ENCODE results near the gene CHST2.

The CHST2 gene

DNA sequence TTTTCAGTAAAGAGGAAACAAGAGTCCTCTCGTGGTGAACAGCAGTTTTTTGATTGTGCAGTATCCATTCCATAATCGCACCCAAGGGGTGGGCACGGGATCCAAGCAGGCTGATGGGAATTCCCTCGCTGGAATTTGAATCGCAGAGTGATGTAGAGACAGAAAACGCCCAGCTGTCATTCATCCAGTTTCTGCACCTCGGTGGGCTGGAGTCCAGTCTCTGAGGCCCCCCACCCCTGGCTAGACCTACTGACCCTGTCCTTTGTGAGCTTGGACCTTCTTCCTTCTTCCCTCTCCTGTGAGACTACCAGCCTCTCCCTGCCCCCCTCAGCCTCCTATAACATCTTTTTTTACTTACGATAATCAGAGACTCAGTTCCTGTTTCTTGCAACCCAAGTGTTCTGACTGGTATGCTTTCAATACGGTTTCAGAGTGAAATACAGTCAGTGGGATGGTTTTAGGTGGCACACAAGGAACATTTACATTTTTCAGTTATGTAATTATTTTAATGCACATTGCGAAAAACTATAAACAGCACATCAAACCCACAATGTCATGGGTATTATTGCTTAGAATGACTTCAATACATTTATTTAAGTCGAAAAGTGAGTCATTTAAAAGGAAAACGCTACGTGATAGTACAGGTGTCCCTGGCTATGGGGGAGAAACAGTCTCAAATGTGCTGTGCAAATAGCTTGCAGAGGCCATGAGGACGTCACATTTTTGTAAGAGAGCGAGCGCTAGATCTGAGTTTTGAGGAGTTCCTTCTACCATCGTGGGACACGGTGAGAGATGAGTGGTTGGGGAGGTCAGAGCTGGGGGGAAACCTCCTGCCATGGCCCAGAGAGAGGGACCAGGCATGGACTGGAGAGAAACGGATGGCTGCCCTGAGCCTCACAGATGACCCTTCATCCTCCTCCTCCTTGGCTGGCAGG lies 37.5 kb upstream of the CHST2 start:
- no peak overlapping the region for H3K4me2 ChIP-seq (ENCODE audit: insufficient read depth, low read length)
- no peaks in the 10 kb centered on the region for H3K27me3 ChIP-seq (ENCODE audit: insufficient read depth, low read length, poor library complexity)
- TF ChIP-seq CTCF (IDR thresholded peaks at IDR 0.05; ENCODE audit: borderline replicate concordance, extremely low read depth, low read length, poor library complexity, severe bottlenecking) (no peak), EZH2 (IDR thresholded peaks at IDR 0.05; ENCODE audit: borderline replicate concordance, low read depth, low read length, severe bottlenecking) (no peak)
- peaks cover 3% of the 10 kb centered on the region for H3K9me3 ChIP-seq (ENCODE audit: insufficient read depth, low read length, severe bottlenecking)
- H4K20me1 ChIP-seq (ENCODE audit: insufficient read depth, low read length), result no peaks in the 10 kb centered on the region
- DNase-seq (no peak), ATAC-seq (ENCODE audit: insufficient read depth, low read depth) (no peak)
- H3K9ac ChIP-seq (ENCODE audit: low read depth, low read length), result no peak overlapping the region
- H3K79me2 ChIP-seq (ENCODE audit: insufficient read depth, low read length), result no peaks in the 10 kb centered on the region
- H3K4me3 ChIP-seq (ENCODE audit: low read depth in 1 of 2, low read length in 2 of 2), result no peak overlapping the region
- H3K36me3 ChIP-seq (ENCODE audit: insufficient read depth, low read length), result no peaks in the 10 kb centered on the region
- H2AFZ ChIP-seq (ENCODE audit: low read depth, low read length), result no peak overlapping the region
- no peak overlapping the region for H3K27ac ChIP-seq (ENCODE audit: low read length)
- no peaks in the 10 kb centered on the region for H3K4me1 ChIP-seq (ENCODE audit: insufficient read depth, low read length)

GRCh38 chr3:143083781-143084180 lies 35.8 kb upstream of the CHST2 start:
- no peak for TF ChIP-seq EZH2 (IDR thresholded peaks at IDR 0.05; ENCODE audit: borderline replicate concordance, low read depth, low read length, severe bottlenecking)
- TF ChIP-seq CTCF (IDR thresholded peaks at IDR 0.05; ENCODE audit: borderline replicate concordance, extremely low read depth, low read length, poor library complexity, severe bottlenecking), result no peak
- no peaks in the 10 kb centered on the region for H4K20me1 ChIP-seq (ENCODE audit: insufficient read depth, low read length)
- no peak overlapping the region for H3K4me3 ChIP-seq (ENCODE audit: low read depth in 1 of 2, low read length in 2 of 2)
- no peak overlapping the region for H3K4me2 ChIP-seq (ENCODE audit: insufficient read depth, low read length)
- DNase-seq, result no peak
- no peaks in the 10 kb centered on the region for H3K4me1 ChIP-seq (ENCODE audit: insufficient read depth, low read length)
- H3K27me3 ChIP-seq (ENCODE audit: insufficient read depth, low read length, poor library complexity), result no peaks in the 10 kb centered on the region
- H3K79me2 ChIP-seq (ENCODE audit: insufficient read depth, low read length), result no peaks in the 10 kb centered on the region
- H3K9me3 ChIP-seq (ENCODE audit: insufficient read depth, low read length, severe bottlenecking), result peaks cover 3% of the 10 kb centered on the region
- no peak for ATAC-seq (ENCODE audit: insufficient read depth, low read depth)
- no peak overlapping the region for H3K27ac ChIP-seq (ENCODE audit: low read length)
- H2AFZ ChIP-seq (ENCODE audit: low read depth, low read length), result no peak overlapping the region
- H3K36me3 ChIP-seq (ENCODE audit: insufficient read depth, low read length), result no peaks in the 10 kb centered on the region
- no peak overlapping the region for H3K9ac ChIP-seq (ENCODE audit: low read depth, low read length)

DNA sequence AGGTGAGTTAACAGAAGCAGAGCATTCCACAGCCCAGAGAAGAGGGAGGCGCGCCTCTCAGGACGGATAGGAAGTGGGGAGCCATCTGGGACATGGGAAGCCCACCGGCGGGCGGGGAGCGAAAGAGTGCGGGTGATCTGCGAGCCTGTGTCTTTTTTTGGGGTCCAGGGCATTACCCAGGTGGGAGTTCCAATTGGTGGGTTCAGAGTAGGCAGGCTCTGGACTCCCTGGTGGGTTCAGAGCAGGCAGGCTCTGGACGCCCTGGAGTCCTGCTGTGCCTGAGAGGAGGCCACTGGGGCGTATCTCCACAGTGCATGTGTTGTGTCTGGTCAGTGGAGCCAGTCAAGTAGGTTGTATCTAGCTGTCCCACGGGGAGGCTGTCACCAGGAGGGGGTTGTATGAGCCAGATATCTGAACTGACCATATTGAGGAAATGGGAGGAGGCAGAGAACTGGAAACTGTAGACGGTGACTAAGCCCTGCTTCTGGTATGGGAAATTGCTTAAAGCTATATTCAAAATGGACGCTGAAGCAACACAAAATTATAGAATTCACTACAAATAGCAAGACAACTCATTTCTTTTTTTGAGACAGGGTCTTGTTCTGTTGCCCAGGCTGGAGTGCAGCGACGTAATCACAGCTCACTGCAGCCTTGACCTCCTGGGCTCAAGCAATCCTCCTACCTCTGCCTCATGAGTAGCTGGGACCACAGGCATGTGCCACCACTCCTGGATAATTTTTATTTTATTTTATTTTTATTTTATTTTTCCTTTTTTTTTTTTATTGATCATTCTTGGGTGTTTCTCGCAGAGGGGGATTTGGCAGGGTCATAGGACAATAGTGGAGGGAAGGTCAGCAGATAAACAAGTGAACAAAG lies 34.5 kb upstream of the CHST2 start:
- Histone ChIP-seq H3K9me3 (ENCODE audit: insufficient read depth, low read length, severe bottlenecking) (peaks cover 3% of the 10 kb centered on the region), H3K4me2 (ENCODE audit: insufficient read depth, low read length) (no peak overlapping the region), H3K9ac (ENCODE audit: low read depth, low read length) (no peak overlapping the region), H3K79me2 (ENCODE audit: insufficient read depth, low read length) (no peaks in the 10 kb centered on the region), H3K36me3 (ENCODE audit: insufficient read depth, low read length) (no peaks in the 10 kb centered on the region), H2AFZ (ENCODE audit: low read depth, low read length) (no peak overlapping the region), H3K27me3 (ENCODE audit: insufficient read depth, low read length, poor library complexity) (no peaks in the 10 kb centered on the region), H4K20me1 (ENCODE audit: insufficient read depth, low read length) (no peaks in the 10 kb centered on the region), H3K27ac (ENCODE audit: low read length) (no peak overlapping the region), H3K4me1 (ENCODE audit: insufficient read depth, low read length) (no peaks in the 10 kb centered on the region), H3K4me3 (ENCODE audit: low read depth in 1 of 2, low read length in 2 of 2) (no peak overlapping the region)
- DNase-seq (no peak), ATAC-seq (ENCODE audit: insufficient read depth, low read depth) (no peak)
- TF ChIP-seq EZH2 (IDR thresholded peaks at IDR 0.05; ENCODE audit: borderline replicate concordance, low read depth, low read length, severe bottlenecking), result no peak
- no peak for TF ChIP-seq CTCF (IDR thresholded peaks at IDR 0.05; ENCODE audit: borderline replicate concordance, extremely low read depth, low read length, poor library complexity, severe bottlenecking)

Data from DND-41 (cell line).